TTC549 (cell line): ENCODE data around the gene ZNF507.

Source experiments
- FAIRE-seq: peaks from 2 replicates; lab custom pipeline; 2012; peaks lifted over from hg19 to GRCh38; lab: Jason Lieb, UNC

Gene ZNF507

GRCh38 chr19:32345261-32346207, at the start of gene ZNF507:
Gene ZNF507 (plus strand): TSS chr19:32345610. CDS start chr19:32352831, 7,221 bp downstream.
- FAIRE-seq: no peak

GRCh38 chr19:32296694-32297093, 48.7 kb upstream of the ZNF507 start:
- FAIRE-seq: no peak

- FAIRE-seq: no peak
These were observed 42.6 kb upstream of the ZNF507 start for GRCh38 chr19:32302778-32303177.

- no peak for FAIRE-seq
These were observed 42.2 kb upstream of the ZNF507 start for GRCh38 chr19:32303193-32303592.

GRCh38 chr19:32307591-32307990, 37.8 kb upstream of the ZNF507 start:
- FAIRE-seq: no peak

- no peak for FAIRE-seq
These were observed 36.9 kb upstream of the ZNF507 start for GRCh38 chr19:32308431-32309077.

GRCh38 chr19:32309711-32310390, 35.6 kb upstream of the ZNF507 start:
- no peak for FAIRE-seq

GRCh38 chr19:32311371-32311770, 34.0 kb upstream of the ZNF507 start:
- FAIRE-seq: no peak

GRCh38 chr19:32313569-32314265, 31.7 kb upstream of the ZNF507 start:
- FAIRE-seq: no peak

GRCh38 chr19:32316034-32316433, 29.4 kb upstream of the ZNF507 start:
- FAIRE-seq: no peak

GRCh38 chr19:32317086-32317485, 28.3 kb upstream of the ZNF507 start:
- FAIRE-seq: no peak

- FAIRE-seq: no peak
These were observed 26.4 kb upstream of the ZNF507 start for GRCh38 chr19:32318884-32319520.

GRCh38 chr19:32322541-32322940, 22.9 kb upstream of the ZNF507 start:
- no peak for FAIRE-seq

- FAIRE-seq: no peak
These were observed 20.7 kb upstream of the ZNF507 start for GRCh38 chr19:32324631-32325285.

GRCh38 chr19:32330213-32330857, 15.1 kb upstream of the ZNF507 start:
- no peak for FAIRE-seq

GRCh38 chr19:32333227-32333626, 12.2 kb upstream of the ZNF507 start:
- FAIRE-seq: no peak

- FAIRE-seq: no peak
These were observed 8.9 kb upstream of the ZNF507 start for GRCh38 chr19:32336259-32337083.

GRCh38 chr19:32337084-32337808, 8.2 kb upstream of the ZNF507 start:
- FAIRE-seq: no peak

GRCh38 chr19:32339423-32339822, 6.0 kb upstream of the ZNF507 start:
- no peak for FAIRE-seq
